Measurements from ENCODE around the gene GORASP1. TPM values are rescaled to one million over a fixed set of nuclear protein-coding genes. Genes with fewer than 3 reads are reported as not detected.

GORASP1 gene
- total and polyA plus RNA-seq, 2 experiments from 2014 or later: 69.3 to 135 TPM

GRCh38 chr3:39097716-39098472 lies 9.5 kb downstream of the GORASP1 start:
- H3K27me3 ChIP-seq: no peaks in the 10 kb centered on the region
- no peak overlapping the region for H3K4me3 ChIP-seq
- TF ChIP-seq, protein P1, sequence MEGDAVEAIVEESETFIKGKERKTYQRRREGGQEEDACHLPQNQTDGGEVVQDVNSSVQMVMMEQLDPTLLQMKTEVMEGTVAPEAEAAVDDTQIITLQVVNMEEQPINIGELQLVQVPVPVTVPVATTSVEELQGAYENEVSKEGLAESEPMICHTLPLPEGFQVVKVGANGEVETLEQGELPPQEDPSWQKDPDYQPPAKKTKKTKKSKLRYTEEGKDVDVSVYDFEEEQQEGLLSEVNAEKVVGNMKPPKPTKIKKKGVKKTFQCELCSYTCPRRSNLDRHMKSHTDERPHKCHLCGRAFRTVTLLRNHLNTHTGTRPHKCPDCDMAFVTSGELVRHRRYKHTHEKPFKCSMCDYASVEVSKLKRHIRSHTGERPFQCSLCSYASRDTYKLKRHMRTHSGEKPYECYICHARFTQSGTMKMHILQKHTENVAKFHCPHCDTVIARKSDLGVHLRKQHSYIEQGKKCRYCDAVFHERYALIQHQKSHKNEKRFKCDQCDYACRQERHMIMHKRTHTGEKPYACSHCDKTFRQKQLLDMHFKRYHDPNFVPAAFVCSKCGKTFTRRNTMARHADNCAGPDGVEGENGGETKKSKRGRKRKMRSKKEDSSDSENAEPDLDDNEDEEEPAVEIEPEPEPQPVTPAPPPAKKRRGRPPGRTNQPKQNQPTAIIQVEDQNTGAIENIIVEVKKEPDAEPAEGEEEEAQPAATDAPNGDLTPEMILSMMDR (IDR thresholded peaks at IDR 0.05; ENCODE audit: low read depth, low read length): no peak
- no peak for DNase-seq (ENCODE audit: low read depth in 1 of 2, low spot score in 1 of 2)
- no peak overlapping the region for H3K27ac ChIP-seq
- H3K4me1 ChIP-seq (ENCODE audit: low read depth): no peaks in the 10 kb centered on the region
- no peaks in the 10 kb centered on the region for H3K9me3 ChIP-seq (ENCODE audit: low read depth)
- H3K36me3 ChIP-seq: peaks cover 50% of the 10 kb centered on the region

DNA sequence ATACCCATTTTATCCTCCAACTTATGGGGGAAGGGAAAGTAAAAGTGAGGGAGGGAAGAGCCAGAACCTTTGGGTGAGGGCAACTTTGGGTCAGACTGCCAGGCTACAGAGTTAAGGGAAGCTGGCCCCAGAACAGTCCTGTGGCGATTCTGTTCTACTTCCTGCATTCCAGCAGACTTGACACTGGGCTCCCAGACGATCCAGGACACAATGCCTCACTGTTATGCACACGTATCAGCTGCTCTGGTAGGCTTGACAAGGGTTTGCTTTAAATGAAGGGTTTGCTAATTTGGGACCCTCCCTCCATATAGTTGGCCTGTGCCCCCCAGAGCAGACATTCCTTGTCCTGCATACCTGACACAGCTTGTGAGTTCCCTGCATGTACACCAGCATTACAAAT lies 10.7 kb downstream of the GORASP1 start:
- Histone ChIP-seq H3K36me3 (peaks cover 53% of the 10 kb centered on the region), H3K4me1 (ENCODE audit: low read depth) (no peaks in the 10 kb centered on the region), H3K27me3 (no peaks in the 10 kb centered on the region), H3K9me3 (ENCODE audit: low read depth) (no peaks in the 10 kb centered on the region), H3K27ac (peak overlapping the region; percentile 68), H3K4me3 (no peak overlapping the region)
- peak in 1 of 2 donors; percentile 43 for DNase-seq (ENCODE audit: low read depth in 1 of 2, low spot score in 1 of 2)
- TF ChIP-seq, protein P1 (IDR thresholded peaks at IDR 0.05; ENCODE audit: low read depth, low read length): no peak

DNA sequence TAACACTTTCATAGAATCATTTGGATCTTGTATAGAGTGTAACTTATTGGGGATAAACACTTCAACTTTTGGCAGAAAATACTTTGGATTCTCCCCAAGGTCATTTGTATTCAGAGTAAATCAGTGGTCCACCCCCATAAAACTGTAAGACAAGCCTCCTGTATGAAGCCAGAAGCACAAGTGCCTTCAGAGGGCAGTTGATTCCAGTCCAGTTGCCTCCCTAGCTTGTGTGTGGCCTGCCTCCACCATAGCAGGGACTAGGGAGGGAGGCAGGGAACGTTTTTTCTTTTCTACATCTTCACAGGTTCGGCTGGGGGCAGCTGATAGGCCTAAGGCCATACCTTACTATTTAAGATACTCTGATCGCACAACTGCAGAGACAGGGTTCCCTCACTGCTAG lies 11.6 kb downstream of the GORASP1 start:
- H3K27ac ChIP-seq: no peak overlapping the region
- DNase-seq (ENCODE audit: low read depth in 1 of 2, low spot score in 1 of 2): no peak
- H3K9me3 ChIP-seq (ENCODE audit: low read depth): no peaks in the 10 kb centered on the region
- no peaks in the 10 kb centered on the region for H3K27me3 ChIP-seq
- H3K36me3 ChIP-seq: peaks cover 63% of the 10 kb centered on the region
- H3K4me3 ChIP-seq: no peak overlapping the region
- TF ChIP-seq, protein P1 (IDR thresholded peaks at IDR 0.05; ENCODE audit: low read depth, low read length): no peak
- no peaks in the 10 kb centered on the region for H3K4me1 ChIP-seq (ENCODE audit: low read depth)

GRCh38 chr3:39094851-39095677 lies 12.4 kb downstream of the GORASP1 start:
- TF ChIP-seq, protein P1 (IDR thresholded peaks at IDR 0.05; ENCODE audit: low read depth, low read length): no peak
- no peak for DNase-seq (ENCODE audit: low read depth in 1 of 2, low spot score in 1 of 2)
- H3K9me3 ChIP-seq (ENCODE audit: low read depth): no peaks in the 10 kb centered on the region
- H3K4me1 ChIP-seq (ENCODE audit: low read depth): no peaks in the 10 kb centered on the region
- no peak overlapping the region for H3K4me3 ChIP-seq
- no peak overlapping the region for H3K27ac ChIP-seq
- H3K36me3 ChIP-seq: peaks cover 66% of the 10 kb centered on the region
- no peaks in the 10 kb centered on the region for H3K27me3 ChIP-seq

- TF ChIP-seq, protein P1 (IDR thresholded peaks at IDR 0.05; ENCODE audit: low read depth, low read length): no peak
- peak in 1 of 2 donors; percentile 32 for DNase-seq (ENCODE audit: low read depth in 1 of 2, low spot score in 1 of 2)
These were observed 16.5 kb downstream of the GORASP1 start for GRCh38 chr3:39090922-39091321.

More at GRCh38 chr3:39090922-39091321, 16.5 kb downstream of the GORASP1 start:
- no peaks in the 10 kb centered on the region for H3K4me1 ChIP-seq (ENCODE audit: low read depth)
- no peaks in the 10 kb centered on the region for H3K27me3 ChIP-seq
- no peaks in the 10 kb centered on the region for H3K9me3 ChIP-seq (ENCODE audit: low read depth)
- no peak overlapping the region for H3K27ac ChIP-seq
- peaks cover 69% of the 10 kb centered on the region for H3K36me3 ChIP-seq
- H3K4me3 ChIP-seq: no peak overlapping the region
